Dermis blood vessel endothelial cell (primary cell): ENCODE data around the gene NLRP2B. TPM values are rescaled to one million over a fixed set of nuclear protein-coding genes. Genes with fewer than 3 reads are reported as not detected.
"Not testable (repeated sequence)": the region's sequence is repeated elsewhere in the genome, so short reads cannot be mapped to it uniquely, and the experiment has no call there.

Experiments used
- DNase-seq: peaks from one replicate; pipeline ENCODE4 v3.0.0; 2010
- total RNA-seq: library from RNA; depleted of rRNA; stranded (reverse); fragments of >200 nt; gene quantifications from 2 replicates; pipeline ENCODE4 v1.2.3, GENCODE V29; 2014

The NLRP2B gene
- total RNA-seq = under 0.01 and 0.14 TPM in 2 replicates

DNA sequence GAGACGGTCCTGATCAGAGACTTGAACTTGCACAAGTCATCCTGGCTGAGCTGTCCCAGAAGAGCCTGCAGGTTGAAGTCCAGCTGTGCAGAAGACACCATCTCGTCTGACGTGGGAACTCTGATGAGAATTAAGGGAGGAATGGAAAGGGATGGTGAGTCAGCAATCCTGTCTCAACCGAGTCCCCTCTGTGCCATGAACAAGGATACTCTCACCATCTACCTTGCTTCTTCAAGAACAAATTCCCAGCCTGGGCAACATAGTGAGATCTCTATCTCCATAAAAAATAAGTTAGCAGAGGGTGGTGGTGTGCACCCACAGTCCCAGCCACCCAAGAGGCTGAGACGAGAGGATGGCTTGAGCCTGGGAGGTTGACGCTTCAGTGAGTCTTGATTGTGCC is at the start of gene NLRP2B:
NLRP2B (minus strand) TSS at position 101 of the 400 bp plus-strand sequence.
- no peak for DNase-seq

DNA sequence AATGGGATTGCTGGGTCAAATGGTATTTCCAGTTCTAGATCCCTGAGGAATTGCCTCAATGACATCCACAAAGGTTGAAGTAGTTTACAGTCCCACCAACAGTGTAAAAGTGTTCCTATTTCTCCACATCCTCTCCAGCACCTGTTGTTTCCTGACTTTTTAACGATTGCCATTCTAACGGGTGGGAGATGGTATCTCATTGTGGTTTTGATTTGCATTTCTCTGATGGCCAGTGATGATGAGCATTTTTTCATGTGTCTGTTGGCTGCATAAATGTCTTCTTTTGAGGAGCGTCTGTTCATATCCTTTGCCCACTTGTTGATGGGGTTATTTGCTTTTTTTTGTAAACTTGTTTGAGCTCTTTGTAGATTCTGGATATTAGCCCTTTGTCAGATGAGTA is 45.9 kb upstream of the NLRP2B start:
- not testable (repeated sequence) for DNase-seq

DNA sequence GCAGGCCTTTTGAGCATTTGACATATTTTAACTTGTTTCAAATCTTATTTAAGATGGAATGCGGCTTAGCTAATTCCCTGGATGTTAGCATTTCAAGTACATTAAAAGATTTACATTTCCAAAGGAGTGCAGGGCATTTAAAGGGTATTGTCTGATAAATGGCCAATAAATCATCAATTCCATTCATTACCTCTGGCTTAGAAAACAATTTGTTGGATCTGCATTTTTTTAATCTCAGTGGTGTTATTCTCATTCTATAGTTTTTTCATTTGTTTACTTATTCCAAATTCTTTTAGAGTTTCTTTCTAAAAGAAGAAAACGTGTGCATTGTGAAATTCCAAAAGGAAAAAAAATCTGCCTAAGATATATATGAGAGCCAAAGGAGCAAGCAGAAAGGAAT is 1.3 kb upstream of the NLRP2B start:
- no peak for DNase-seq

DNA sequence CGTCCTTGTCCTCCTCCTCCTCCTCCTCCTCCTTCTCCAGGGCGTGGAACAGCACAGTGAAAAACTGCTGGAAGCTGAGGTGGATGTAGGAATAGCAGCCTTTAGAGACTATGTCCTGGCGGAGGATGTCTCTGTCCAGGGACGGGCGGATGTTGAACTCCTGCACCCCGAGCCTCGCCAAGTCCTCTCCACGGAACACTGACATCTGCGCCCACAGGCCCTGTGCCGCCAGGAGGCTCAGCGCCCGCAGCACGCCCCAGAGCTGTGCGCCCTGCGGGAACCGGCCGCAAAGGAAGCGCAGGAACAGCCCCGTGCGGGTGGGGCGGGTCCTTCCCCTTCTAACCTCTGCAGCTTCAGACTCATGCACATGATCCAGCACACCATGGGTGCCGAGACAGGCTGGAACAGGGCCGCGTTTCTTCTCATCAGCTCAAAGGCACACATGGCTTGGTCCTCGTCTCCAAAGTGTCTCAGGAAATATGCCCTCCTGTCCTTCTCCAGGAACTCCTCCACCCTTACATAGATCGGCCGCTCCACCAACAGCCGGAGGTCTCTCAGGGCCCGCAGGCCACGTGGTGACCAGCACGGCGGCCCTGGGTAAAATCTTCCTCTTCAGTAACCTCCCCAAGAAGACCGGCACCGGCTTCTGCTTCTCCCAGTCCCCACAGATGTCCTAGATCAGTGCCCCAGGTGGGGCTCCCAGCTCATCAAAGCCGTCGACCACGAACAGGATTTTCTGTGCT is 1.2 kb downstream of the NLRP2B start:
- no peak for DNase-seq

DNA sequence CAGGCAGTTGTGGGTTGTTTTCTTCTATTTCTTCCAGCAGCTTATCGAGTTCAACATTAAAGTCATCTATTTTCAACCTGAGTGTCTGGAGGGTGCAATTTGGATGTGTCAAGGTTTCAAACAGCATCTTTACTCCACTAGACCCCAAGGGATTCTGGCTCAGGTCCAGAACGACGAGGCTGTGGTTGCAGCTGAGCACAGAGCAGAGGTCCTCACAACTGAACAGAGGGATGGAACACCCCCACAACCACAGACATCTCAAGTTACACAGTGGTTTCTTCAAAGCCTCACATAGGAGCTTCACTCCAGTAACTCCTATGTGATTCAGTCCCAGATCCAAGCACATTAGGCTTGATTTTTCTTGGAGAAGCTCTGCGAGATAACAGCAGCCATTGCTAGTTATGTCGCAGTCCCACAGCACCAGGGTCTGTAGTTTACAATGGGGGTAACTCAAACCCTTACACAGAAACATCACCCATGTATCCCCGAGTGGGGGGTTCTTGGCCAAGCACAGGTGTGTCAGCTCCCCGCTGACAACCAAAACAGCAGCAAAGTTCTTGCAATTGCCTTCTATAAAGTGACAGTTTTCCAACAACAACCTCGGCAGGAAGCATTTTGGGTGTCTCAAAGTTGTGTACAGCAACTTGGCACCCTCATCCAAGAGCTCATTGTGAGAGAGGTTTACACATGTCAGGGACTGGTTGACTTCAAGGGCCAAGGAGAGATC is 2.8 kb downstream of the NLRP2B start:
- no peak for DNase-seq

DNA sequence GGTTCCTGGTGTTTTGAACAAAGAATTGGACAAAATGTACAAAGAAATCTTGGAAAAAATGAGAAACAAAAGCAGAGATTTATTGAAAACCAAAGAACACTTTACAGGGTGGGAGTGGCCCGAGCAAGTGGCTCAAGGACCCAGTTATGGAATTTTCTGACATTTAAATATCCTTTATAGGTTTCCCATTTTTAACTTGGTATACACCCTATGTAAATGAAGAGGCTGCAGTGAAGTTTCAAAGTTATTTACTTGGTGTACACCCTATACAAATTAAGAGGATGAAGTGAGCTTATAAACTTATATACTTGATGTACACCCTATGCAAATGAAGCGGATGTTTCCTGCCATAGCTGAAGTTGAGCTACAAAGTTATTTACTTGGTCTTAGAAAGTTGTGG is 4.7 kb downstream of the NLRP2B start:
- DNase-seq = no peak

DNA sequence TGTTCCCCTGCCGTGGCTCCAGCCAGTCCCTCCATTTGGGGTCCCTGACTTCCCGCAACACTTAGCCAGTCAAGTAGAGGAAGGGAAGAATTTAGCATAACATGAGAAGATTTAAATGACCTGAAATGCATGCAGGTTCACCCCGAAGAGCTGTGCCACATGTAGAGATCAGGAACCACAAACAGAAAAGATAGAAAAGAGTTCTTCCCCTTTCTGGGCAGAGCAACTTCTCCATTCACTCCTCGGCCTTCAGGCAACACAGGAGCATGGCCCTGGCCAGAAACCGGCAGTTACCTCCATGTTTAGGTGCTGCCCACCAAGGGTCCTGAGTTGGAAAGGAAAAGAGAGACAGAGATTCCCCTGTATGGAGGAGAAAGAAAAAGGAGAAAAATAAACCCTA is 5.2 kb downstream of the NLRP2B start:
- DNase-seq = no peak

DNA sequence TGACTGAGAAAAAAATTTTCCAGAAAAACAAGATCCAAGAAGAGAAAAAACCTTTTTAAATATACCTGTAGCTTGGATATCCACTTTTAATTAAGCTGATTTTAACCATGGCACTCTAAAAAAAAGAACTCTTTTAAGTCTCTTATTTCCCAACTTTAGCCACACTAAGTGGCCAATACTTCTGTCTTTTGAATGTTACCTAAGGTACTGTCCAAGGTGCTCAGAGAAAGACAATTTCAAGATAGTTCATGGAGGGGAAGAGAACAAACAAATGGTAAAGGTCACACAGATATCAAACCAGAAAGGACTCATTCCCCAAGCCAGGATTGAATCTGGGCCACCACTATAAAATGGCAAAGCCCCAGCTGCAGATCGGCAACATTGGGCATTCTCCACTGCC is 10.1 kb downstream of the NLRP2B start:
- DNase-seq = no peak

DNA sequence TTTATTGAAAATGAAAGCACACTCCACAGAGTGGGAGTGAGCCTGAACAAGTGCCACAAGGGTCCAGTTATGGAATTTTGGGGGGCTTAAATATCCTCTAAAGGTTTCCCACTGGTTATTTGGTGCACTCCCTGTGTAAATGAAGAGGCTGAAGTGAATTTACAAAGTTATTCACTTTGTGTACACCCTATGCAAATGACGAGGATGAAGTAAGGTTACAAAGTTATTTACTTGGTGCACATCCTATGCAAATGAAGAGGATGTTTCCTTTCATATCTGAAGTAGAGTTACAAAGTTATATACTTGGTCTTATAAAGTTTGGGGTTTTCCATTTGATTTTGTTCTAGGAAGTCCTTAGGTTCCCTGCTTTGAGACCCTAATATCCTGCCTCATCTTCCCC is 13.1 kb downstream of the NLRP2B start:
- DNase-seq = no peak

DNA sequence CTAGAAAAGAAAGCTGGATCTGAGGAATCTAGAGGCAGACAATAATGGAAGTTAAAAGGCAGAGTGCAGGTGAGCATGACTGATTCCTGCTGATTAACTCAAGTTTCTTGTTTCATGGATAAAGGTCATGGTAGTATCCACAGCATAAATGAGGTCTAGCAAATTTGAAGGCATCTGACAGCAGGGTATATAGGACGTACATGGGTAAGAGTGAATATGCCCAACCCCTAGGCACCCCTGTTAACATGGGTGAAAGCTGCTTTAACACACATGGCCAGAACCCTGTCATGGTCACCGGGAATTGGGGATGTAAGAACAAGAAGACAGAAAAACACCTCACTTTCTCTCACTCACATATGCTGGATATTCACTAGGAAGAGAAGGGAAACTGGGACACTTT is 25.0 kb downstream of the NLRP2B start:
- DNase-seq = no peak

DNA sequence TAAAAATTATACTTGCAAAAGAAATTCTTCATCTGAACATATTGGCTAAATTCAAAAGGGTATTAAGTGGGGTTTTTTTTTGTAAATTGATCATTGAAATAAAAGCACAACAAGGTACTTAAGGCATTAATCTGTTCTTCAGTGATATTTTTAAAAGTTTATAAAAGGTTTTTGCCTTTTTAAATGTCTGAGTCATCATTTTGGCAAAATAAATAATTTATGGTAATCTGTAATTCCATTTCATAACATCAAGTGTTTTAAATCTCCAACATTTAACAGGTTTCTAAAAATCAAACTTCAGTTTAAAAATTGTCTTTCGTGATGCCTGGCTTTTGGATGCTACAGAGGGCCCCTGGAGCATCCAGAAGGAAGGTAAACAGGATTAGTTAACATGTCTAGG is 27.4 kb downstream of the NLRP2B start:
- no peak for DNase-seq

DNA sequence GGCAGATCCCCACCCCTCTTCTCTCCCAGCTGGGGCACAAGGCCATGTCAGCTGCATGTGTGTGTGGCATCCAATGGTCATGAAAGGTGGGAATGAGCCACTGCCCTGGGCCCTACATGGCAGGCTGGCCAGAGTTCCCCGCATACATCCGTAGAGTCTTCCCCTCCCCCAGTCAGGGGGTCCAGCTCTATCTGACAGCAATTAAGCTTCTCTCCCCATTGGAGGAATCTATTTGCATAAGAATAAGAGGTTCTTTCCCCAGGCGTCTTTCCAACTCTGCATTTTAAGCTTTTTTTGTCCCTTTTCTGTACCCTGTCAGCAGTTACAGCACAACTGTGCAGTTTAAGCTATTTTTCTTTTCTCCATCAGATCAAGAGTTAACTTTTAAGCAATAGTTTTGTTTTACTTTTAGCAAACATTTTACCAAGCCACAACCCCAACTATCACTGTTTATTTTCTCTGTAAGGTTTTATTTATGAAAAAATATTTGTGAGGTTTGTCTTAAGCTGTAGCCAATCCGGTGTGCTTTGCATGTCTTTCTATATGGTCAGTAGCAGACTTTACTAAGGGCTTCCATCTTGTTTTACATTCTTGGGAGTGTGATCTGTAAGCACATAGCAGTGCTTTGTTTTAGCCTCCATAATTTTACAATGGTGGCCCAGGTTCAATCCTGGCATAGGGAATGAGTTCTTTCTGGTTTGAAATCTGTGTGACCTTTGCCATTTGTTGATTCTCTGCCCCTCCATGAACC is 28.7 kb downstream of the NLRP2B start:
- DNase-seq = no peak

DNA sequence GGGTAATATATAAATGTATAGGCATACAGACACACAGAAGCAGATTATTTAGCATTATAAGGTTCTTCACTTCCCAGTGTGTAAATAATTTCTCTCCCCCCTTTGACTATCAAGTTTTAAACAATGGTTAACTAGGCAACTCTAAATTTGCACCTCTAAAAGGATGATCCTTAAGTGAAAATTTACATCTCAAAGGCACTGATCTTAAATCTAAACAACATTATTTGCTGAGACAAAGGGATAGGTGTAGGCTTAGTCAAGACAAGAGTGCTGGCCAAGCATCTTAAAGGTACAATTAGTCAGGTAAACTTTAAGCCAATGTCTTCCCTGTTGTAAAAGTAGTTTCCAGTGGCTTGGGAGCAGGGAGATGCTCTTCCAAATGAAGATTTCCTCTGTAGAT is 33.0 kb downstream of the NLRP2B start:
- no peak for DNase-seq

DNA sequence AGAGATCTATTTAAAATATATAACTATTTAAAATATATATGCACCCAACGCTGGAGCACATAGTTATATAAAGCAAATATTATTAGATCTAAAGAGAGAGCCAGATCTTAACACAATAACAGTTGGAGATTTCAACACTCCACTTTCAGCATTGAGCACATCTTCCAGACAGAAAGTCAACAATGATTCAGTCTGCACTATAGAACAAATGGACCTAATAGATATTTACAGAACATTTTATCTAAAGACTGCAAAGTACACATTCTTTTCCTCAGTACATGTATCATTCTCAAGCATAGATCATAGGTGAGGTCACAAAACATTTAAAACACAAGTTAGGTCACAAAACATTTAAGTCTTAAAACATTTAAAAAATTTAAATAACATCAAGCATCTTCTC is 36.4 kb downstream of the NLRP2B start:
- DNase-seq = no peak

DNA sequence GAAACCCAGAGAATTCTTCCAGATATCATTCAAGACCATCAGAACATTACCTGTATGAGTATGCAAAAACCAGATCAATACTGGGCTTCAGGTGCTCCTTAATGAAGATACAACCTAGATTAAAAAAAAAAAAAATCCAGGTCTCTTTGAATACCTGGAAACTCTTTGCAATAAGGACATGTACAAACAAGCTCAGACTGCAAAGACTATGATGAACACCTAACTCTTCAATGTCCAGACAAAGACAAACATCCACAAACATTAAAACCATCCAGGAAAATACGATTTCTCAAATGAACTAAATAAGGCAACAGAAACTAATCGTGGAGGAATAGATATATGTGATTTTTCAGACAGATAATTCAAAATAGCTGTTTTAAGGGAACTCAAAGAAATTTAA is 38.7 kb downstream of the NLRP2B start:
- DNase-seq = no peak

DNA sequence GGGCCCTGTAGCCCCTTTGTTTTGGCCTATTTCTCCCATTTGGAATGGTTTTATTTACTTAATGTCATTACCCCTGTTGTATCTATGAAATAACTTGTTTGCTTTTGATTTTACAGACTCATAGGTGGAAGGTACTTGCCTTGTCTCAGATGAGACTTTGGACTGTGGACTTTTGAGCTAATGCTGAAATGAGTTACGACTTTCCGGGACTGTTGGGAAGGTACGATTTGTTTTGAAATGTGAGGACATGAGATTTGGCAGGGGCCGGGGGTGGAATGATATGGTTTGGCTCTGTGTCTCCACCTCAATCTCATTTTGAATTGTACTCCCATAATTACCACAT is 39.4 kb downstream of the NLRP2B start:
- no peak for DNase-seq

DNA sequence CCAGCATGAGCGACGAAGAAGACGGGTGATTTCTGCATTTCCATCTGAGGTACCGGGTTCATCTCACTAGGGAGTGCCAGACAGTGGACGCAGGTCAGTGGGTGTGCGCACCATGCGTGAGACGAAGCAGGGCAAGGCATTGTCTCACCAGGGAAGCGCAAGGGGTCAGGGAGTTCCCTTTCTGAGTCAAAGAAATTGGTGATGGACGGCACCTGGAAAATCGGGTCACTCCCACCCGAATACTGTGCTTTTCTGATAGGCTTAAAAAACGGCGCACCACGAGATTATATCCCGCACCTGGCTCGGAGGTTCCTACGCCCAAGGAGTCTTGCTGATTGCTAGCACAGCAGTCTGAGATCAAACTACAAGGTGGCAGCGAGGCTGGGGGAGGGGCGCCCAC is 50.6 kb downstream of the NLRP2B start:
- not testable (repeated sequence) for DNase-seq

Other genes with a start within 250 kb of the NLRP2B start
- gene ZXDB, start 88.2 kb downstream of the NLRP2B start, total RNA-seq = 12.9 and 14.5 TPM in 2 replicates
- 17.1 and 25.9 TPM in 2 replicates for gene ZXDA, start 230.2 kb upstream of the NLRP2B start, total RNA-seq